Lower leg skin (tissue), 4 donors: Measurements from ENCODE around the gene CNPY1. TPM values are rescaled to one million over a fixed set of nuclear protein-coding genes. Genes with fewer than 3 reads are reported as not detected.

ENCODE experiments used
- DNase-seq, 2 donors: peaks; one replicate each; pipeline ENCODE4 v3.0.0-alpha.2; 2019; ENCODE audit warnings: low spot score in 2 of 2
- H3K4me3 ChIP-seq: fragments of 200-600 bp; sonication (generic); 2 replicates; pipeline ENCODE4 v1.5.1; 2017; ENCODE audit warnings: mild to moderate bottlenecking, low read depth; ENCODE audit not compliant: poor library complexity, severe bottlenecking
- CTCF ChIP-seq, 3 donors: fragments of 450-650 bp; IDR thresholded peaks; one replicate each; pipeline ENCODE4 v1.5.1; 2016; ENCODE audit warnings: antibody characterized with exemption in 3 of 3, mild to moderate bottlenecking in 3 of 3, moderate library complexity in 2 of 3
- POLR2A ChIP-seq, 2 donors: fragments of 450-650 bp; IDR thresholded peaks; one replicate each; pipeline ENCODE4 v1.6.1; 2016 to 2017; ENCODE audit warnings: antibody characterized with exemption in 2 of 2, mild to moderate bottlenecking in 1 of 2, moderate library complexity in 1 of 2
- WGBS, 2 donors: methylation state at CpG; one replicate each; pipeline ENCODE4 v1.1.5; 2018; 5-methylcytosine and 5-hydroxymethylcytosine counted together
- intact Hi-C: fragments of 100-400 bp; cut with DNase I; formaldehyde crosslinking; loops from one replicate; pipeline ENCODE4 v1.15.0; 2023; ENCODE audit warnings: low total_unique reads
- total RNA-seq, 4 donors: library from RNA; depleted of rRNA; stranded (reverse); fragments of >200 nt; gene quantifications; one replicate each; pipeline ENCODE4 v1.1.0, GENCODE V29; 2016

Gene CNPY1
- total RNA-seq, 4 donors from 2014 or later: not detected

GRCh38 chr7:155470686-155471638 is 75.4 kb downstream of the CNPY1 start:
- no peak for DNase-seq
- TF ChIP-seq POLR2A (IDR thresholded peaks at IDR 0.05) (no peak), CTCF (IDR thresholded peaks at IDR 0.05) (no peak)
- intact Hi-C loops: no loop called here
- no peak overlapping the region for H3K4me3 ChIP-seq
- WGBS, 2 donors: 4 to 5% methylated on average over 24 of the region's 24 CpGs

DNA sequence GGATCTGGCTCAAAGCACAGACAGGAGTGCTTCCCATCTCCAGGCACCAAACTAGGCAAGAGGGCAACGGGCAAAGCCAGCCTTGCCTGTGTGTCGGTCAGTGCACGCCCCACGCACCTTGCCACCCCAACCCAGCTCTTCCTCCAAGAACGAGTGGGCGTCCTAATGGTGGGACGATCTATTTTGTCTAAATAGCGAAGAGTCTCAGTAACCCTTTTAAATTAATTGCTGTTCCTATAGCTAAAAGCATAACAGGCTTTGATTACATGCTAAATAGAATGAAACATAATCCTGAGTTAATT is 76.2 kb downstream of the CNPY1 start:
- 31 to 34% methylated on average over 8 of the region's 8 CpGs for WGBS, 2 donors
- intact Hi-C loops: no loop called here
- TF ChIP-seq POLR2A (IDR thresholded peaks at IDR 0.05): no peak
- no peak for TF ChIP-seq CTCF (IDR thresholded peaks at IDR 0.05)
- DNase-seq: no peak
- no peak overlapping the region for H3K4me3 ChIP-seq

DNA sequence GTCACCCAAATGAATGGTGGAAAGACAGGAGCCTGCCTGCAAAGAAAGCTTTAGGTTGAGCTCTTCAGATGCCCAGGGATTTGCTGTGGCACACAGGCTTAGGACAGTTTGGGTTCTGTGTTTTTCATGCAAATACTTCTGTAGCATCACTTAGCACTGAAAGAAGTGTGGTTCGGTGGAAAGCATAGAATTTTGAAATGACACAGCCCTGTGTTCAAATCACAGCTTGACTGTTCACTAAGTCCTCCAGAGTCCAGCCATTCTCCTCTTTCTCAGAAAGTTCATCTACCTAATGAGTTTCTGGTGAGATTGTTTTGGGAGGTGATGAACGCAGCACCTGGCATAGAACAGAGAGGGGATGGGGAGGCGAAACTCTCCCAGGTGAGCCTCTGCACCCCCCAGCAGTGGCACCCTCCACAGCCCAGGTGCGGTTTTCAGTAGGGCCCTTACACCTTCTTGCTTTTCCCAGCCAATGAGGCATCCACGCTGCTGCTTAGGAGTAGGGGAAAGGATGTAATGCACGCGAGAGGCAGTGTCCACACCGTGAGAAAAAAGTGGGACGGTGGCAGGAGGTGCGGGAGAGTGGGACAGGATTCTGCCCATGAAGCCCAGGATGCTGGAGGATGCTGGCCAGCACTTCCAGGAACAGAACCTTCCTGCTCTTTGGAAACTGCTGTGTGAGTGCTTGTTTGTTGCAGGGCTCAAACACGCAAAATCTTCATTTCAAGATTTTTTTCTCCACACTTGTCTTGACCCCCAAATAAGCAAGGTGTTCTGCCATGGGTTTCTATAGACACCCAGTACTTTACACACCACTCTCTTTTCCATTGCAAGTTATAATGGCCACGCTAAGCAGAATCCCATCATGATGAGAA is 76.8 kb downstream of the CNPY1 start:
- DNase-seq: no peak
- WGBS, 2 donors: 22 to 23% methylated on average over 12 of the region's 12 CpGs
- H3K4me3 ChIP-seq: no peak overlapping the region
- TF ChIP-seq POLR2A (IDR thresholded peaks at IDR 0.05): no peak
- TF ChIP-seq CTCF (IDR thresholded peaks at IDR 0.05): no peak
- intact Hi-C loops: no loop called here

DNA sequence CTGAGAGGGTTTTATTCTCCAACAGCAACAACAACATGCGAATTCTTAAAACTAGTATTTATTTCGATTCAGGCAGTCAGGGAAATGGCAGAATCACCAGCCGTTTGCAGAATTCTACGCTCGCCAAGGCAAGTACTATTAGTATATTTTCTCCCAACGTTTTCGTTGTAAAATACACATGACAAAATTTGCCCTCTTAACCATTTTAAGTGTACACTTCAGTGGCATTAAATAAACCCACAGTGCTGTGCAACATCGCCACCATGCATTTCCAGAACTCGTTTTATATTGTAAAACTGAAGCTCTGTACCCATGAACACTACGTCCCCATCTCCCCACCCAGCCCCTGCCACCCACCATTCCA is 77.6 kb downstream of the CNPY1 start:
- WGBS, 2 donors: 10 to 14% methylated on average over 10 of the region's 10 CpGs
- no peak overlapping the region for H3K4me3 ChIP-seq
- intact Hi-C loops: no loop called here
- TF ChIP-seq POLR2A (IDR thresholded peaks at IDR 0.05): no peak
- DNase-seq: no peak

- H3K4me3 ChIP-seq: no peak overlapping the region
- intact Hi-C loops: no loop called here
- 2% methylated on average over 44 to 65 of the region's 70 CpGs for WGBS, 2 donors
- no peak for TF ChIP-seq CTCF (IDR thresholded peaks at IDR 0.05)
- no peak for TF ChIP-seq POLR2A (IDR thresholded peaks at IDR 0.05)
- peak in 1 of 2 donors; percentile 84 for DNase-seq
Observed at GRCh38 chr7:155467846-155468784, 78.2 kb downstream of the CNPY1 start.
